BJ (cell line): ENCODE measurements around the gene AMZ2. TPM values are rescaled to one million over a fixed set of nuclear protein-coding genes. Genes with fewer than 3 reads are reported as not detected.
"Not testable (repeated sequence)": the region's sequence is repeated elsewhere in the genome, so short reads cannot be mapped to it uniquely, and the experiment has no call there.

Experiments
- CTCF ChIA-PET: fragments of 350-600 bp; formaldehyde crosslinking; extraction: SDS; loops from one replicate; lab custom pipeline; 2021; ENCODE audit warnings: antibody characterized with exemption, inconsistent platforms; lab: Yijun Ruan, JAX
- POLR2A ChIA-PET: fragments of 300-600 bp; sonication (Branson Sonifier 250); formaldehyde crosslinking; extraction: SDS; loops from one replicate; lab custom pipeline; 2021; ENCODE audit warnings: antibody characterized with exemption; lab: Charles Lee
- DNase-seq: peaks from one replicate; pipeline ENCODE4 v3.0.0-alpha.2; 2011; ENCODE audit warnings: low read depth
- H3K27me3 ChIP-seq: 2 replicates; pipeline ENCODE4 v1.6.0; 2011; ENCODE audit warnings: low read length; ENCODE audit not compliant: control insufficient read depth, insufficient read depth
- H3K36me3 ChIP-seq: 2 replicates; pipeline ENCODE4 v1.5.1; 2011; ENCODE audit warnings: low read length; ENCODE audit not compliant: control insufficient read depth, insufficient read depth
- H3K4me3 ChIP-seq: 2 replicates; pipeline ENCODE4 v1.5.1; 2011; ENCODE audit warnings: low read depth, mild to moderate bottlenecking, control low read depth, low read length
- CTCF ChIP-seq: IDR thresholded peaks from 2 replicates; pipeline ENCODE4 v1.5.1; 2011; ENCODE audit warnings: low read depth, mild to moderate bottlenecking, control low read depth, inconsistent platforms, low read length, moderate library complexity; ENCODE audit not compliant: insufficient read depth
- polyA plus RNA-seq: library from polyadenylated mRNA; depleted of rRNA; stranded (reverse); fragments of >200 nt; gene quantifications from 2 replicates; pipeline ENCODE4 v1.2.3, GENCODE V29; 2011

The AMZ2 gene
- polyA plus RNA-seq, 1 experiment = 52.0 TPM

GRCh38 chr17:68231541-68231940, 16.3 kb upstream of the AMZ2 start:
- TF ChIP-seq CTCF = no peak
- Histone ChIP-seq H3K36me3 (no peaks in the 10 kb centered on the region), H3K27me3 (no peaks in the 10 kb centered on the region), H3K4me3 (no peak overlapping the region)
- no peak for DNase-seq
- POLR2A ChIA-PET = no interaction called here
- CTCF ChIA-PET = no interaction called here

GRCh38 chr17:68232741-68233140, 15.1 kb upstream of the AMZ2 start:
- H3K4me3 ChIP-seq, H3K36me3 ChIP-seq, H3K27me3 ChIP-seq, DNase-seq, POLR2A ChIA-PET: not testable (repeated sequence)
- CTCF ChIA-PET = interaction anchor here (0.7 kb wide), 1 partner anchor 28 kb away, joined by 3 read pairs; no protein-coding TSS in a partner anchor

- peak; percentile 49 for DNase-seq
- H3K4me3 ChIP-seq, POLR2A ChIA-PET, H3K36me3 ChIP-seq, H3K27me3 ChIP-seq: not testable (repeated sequence)
- CTCF ChIA-PET = interaction anchor here (0.6 to 1.8 kb wide), 4 partner anchors 10 to 1508 kb away, joined by 3 to 5 read pairs (median 4); no protein-coding TSS in a partner anchor
These were observed 13.0 kb upstream of the AMZ2 start for GRCh38 chr17:68234726-68235335.

- CTCF ChIA-PET = interaction anchor here (0.6 kb wide), 1 partner anchor 126 kb away, joined by 3 read pairs; no protein-coding TSS in a partner anchor
These were observed 12.5 kb upstream of the AMZ2 start for GRCh38 chr17:68235336-68235791.

GRCh38 chr17:68237369-68238163, 10.3 kb upstream of the AMZ2 start:
- H3K27me3 ChIP-seq, H3K36me3 ChIP-seq, POLR2A ChIA-PET, H3K4me3 ChIP-seq, DNase-seq: not testable (repeated sequence)
- CTCF ChIA-PET = interaction anchor here (0.9 kb wide), 1 partner anchor 37 kb away, joined by 4 read pairs; no protein-coding TSS in a partner anchor

More at GRCh38 chr17:68235336-68235791, 12.5 kb upstream of the AMZ2 start:
- H3K4me3 ChIP-seq, H3K36me3 ChIP-seq, H3K27me3 ChIP-seq, DNase-seq, POLR2A ChIA-PET: not testable (repeated sequence)

- TF ChIP-seq CTCF = no peak
- ChIA-PET CTCF (interaction anchor here (0.9 kb wide), 1 partner anchor 38 kb away, joined by 4 read pairs; no protein-coding TSS in a partner anchor), POLR2A (no interaction called here)
- Histone ChIP-seq H3K4me3 (no peak overlapping the region), H3K36me3 (no peaks in the 10 kb centered on the region), H3K27me3 (no peaks in the 10 kb centered on the region)
- no peak for DNase-seq
These were observed 9.5 kb upstream of the AMZ2 start for GRCh38 chr17:68238164-68238870.

- ChIA-PET POLR2A (no interaction called here), CTCF (no interaction called here)
- no peaks in the 10 kb centered on the region for H3K27me3 ChIP-seq
- DNase-seq = no peak
- no peak for TF ChIP-seq CTCF
- no peaks in the 10 kb centered on the region for H3K36me3 ChIP-seq
- H3K4me3 ChIP-seq = no peak overlapping the region
These were observed 9.0 kb upstream of the AMZ2 start for GRCh38 chr17:68238871-68239253.
